ENCODE results near the gene KCNF1. TPM values are rescaled to one million over a fixed set of nuclear protein-coding genes. Genes with fewer than 3 reads are reported as not detected.
A peak's percentile ranks its signal among the peaks of the same experiment; 100 is the strongest.

Gene KCNF1
- total and polyA plus RNA-seq, 12 donors = 0.10 to 0.42 (median 0.24) TPM; not detected in 4

- TF ChIP-seq CTCF (IDR thresholded peaks at IDR 0.05) = no peak
- DNase-seq = no peak
- H3K4me1 ChIP-seq = peaks cover 0 to 8% (median 5%) of the 10 kb centered on the region in 9 donors
- 66 to 71% methylated on average over 9 of the region's 9 CpGs for WGBS, 2 donors
- no peak overlapping the region for H3K27ac ChIP-seq
- intact Hi-C loops (cut with DNase I) = loop anchor here in 4 of 10 donors (10.0 kb wide), 2 partner anchors 85 to 205 kb away; no protein-coding TSS in a partner anchor
- H3K4me3 ChIP-seq = peak overlapping the region in 5 of 10 donors; percentile 18 to 36 (median 32)
- no peaks in the 10 kb centered on the region for H3K36me3 ChIP-seq
- no peaks in the 10 kb centered on the region for H3K9me3 ChIP-seq
- H3K27me3 ChIP-seq = peaks cover 0 to 39% (median 5%) of the 10 kb centered on the region in 7 donors
- no peak for ATAC-seq
These were observed 7.7 kb downstream of the KCNF1 start for GRCh38 chr2:10919410-10919770.

- intact Hi-C loops (cut with DNase I) = loop anchor here in 5 of 10 donors (10.0 kb wide), 3 partner anchors 85 to 205 kb away; no protein-coding TSS in a partner anchor
- Histone ChIP-seq H3K4me1 (peaks cover 0 to 8% (median 5%) of the 10 kb centered on the region in 9 donors), H3K27me3 (peaks cover 0 to 42% (median 2%) of the 10 kb centered on the region in 7 donors), H3K27ac (no peak overlapping the region), H3K4me3 (no peak overlapping the region), H3K36me3 (no peaks in the 10 kb centered on the region), H3K9me3 (no peaks in the 10 kb centered on the region)
- DNase-seq (no peak), ATAC-seq (no peak)
- no peak for TF ChIP-seq CTCF (IDR thresholded peaks at IDR 0.05)
- WGBS, 2 donors = 70 to 72% methylated on average over 20 of the region's 20 CpGs
These were observed 8.3 kb downstream of the KCNF1 start for GRCh38 chr2:10919771-10920621.

- ATAC-seq = no peak
- TF ChIP-seq CTCF (IDR thresholded peaks at IDR 0.05) = no peak
- H3K27me3 ChIP-seq = peaks cover 0 to 45% (median 8%) of the 10 kb centered on the region in 7 donors
- H3K36me3 ChIP-seq = no peaks in the 10 kb centered on the region
- no peak overlapping the region for H3K27ac ChIP-seq
- no peak overlapping the region for H3K4me3 ChIP-seq
- no peak for DNase-seq
- peaks cover 0 to 8% (median 5%) of the 10 kb centered on the region in 9 donors for H3K4me1 ChIP-seq
- WGBS, 2 donors = 85 to 88% methylated on average over 16 of the region's 16 CpGs
- intact Hi-C loops (cut with DNase I) = loop anchor here in 1 of 10 donors (10.0 kb wide), 1 partner anchor 184 kb away; no protein-coding TSS in a partner anchor
- H3K9me3 ChIP-seq = no peaks in the 10 kb centered on the region
These were observed 9.1 kb downstream of the KCNF1 start for GRCh38 chr2:10920764-10921388.

- WGBS, 2 donors = 82 to 89% methylated on average over 6 of the region's 6 CpGs
- ATAC-seq (no peak), DNase-seq (no peak)
- no peak for TF ChIP-seq CTCF (IDR thresholded peaks at IDR 0.05)
- Histone ChIP-seq H3K4me3 (no peak overlapping the region), H3K9me3 (no peaks in the 10 kb centered on the region), H3K36me3 (no peaks in the 10 kb centered on the region), H3K27ac (no peak overlapping the region), H3K4me1 (peaks cover 0 to 8% (median 5%) of the 10 kb centered on the region in 9 donors), H3K27me3 (peaks cover 0 to 50% (median 11%) of the 10 kb centered on the region in 7 donors)
- intact Hi-C loops (cut with DNase I) = loop anchor here in 1 of 10 donors (10.0 kb wide), 1 partner anchor 183 kb away; no protein-coding TSS in a partner anchor
These were observed 9.8 kb downstream of the KCNF1 start for GRCh38 chr2:10921525-10921924.
